ENCODE measurements around the gene NWD2. TPM values are rescaled to one million over a fixed set of nuclear protein-coding genes. Genes with fewer than 3 reads are reported as not detected.

Gene NWD2
- polyA plus RNA-seq, 1 donor from 2014 or later = 0.06 TPM

GRCh38 chr4:37478151-37478550, 233.6 kb downstream of the NWD2 start:
- no peak overlapping the region for H3K4me3 ChIP-seq (ENCODE audit: low read length)
- H3K27me3 ChIP-seq (ENCODE audit: insufficient read depth, low read depth, low read length) = no peaks in the 10 kb centered on the region
- no peak overlapping the region for H3K4me2 ChIP-seq (ENCODE audit: low read length)
- TF ChIP-seq TAF1 (IDR thresholded peaks at IDR 0.05; ENCODE audit: low read depth) = no peak
- no peak for TF ChIP-seq RAD21 (conservative IDR thresholded peaks at IDR 0.05)
- TF ChIP-seq POLR2AphosphoS5 (IDR thresholded peaks at IDR 0.05) = no peak
- no peak for TF ChIP-seq MXI1 (conservative IDR thresholded peaks at IDR 0.05; ENCODE audit: poor library complexity, severe bottlenecking)
- TF ChIP-seq REST (IDR thresholded peaks at IDR 0.05; ENCODE audit: borderline replicate concordance) = no peak
- no peak for TF ChIP-seq CTCF (IDR thresholded peaks at IDR 0.05; ENCODE audit: poor library complexity, severe bottlenecking)
- no peak for TF ChIP-seq SMC3 (conservative IDR thresholded peaks at IDR 0.05; ENCODE audit: poor library complexity)
- TF ChIP-seq EP300 (conservative IDR thresholded peaks at IDR 0.05; ENCODE audit: poor library complexity, severe bottlenecking) = no peak
- TF ChIP-seq EZH2 (IDR thresholded peaks at IDR 0.05; ENCODE audit: borderline replicate concordance, insufficient read depth, low read length, poor library complexity, severe bottlenecking) = no peak
- H3K9ac ChIP-seq (ENCODE audit: low read length) = no peak overlapping the region
- no peaks in the 10 kb centered on the region for H3K9me3 ChIP-seq (ENCODE audit: low read length)
- H3F3A ChIP-seq (ENCODE audit: insufficient read depth, low read length, poor library complexity, severe bottlenecking) = no peaks in the 10 kb centered on the region
- H3K9me2 ChIP-seq (ENCODE audit: insufficient read depth, low read length) = no peaks in the 10 kb centered on the region
- H3K36me3 ChIP-seq (ENCODE audit: insufficient read depth, low read length) = no peaks in the 10 kb centered on the region
- no peaks in the 10 kb centered on the region for H4K20me1 ChIP-seq (ENCODE audit: insufficient read depth)
- no peak overlapping the region for H3K27ac ChIP-seq (ENCODE audit: low read length)
- H3K79me2 ChIP-seq (replicated peaks; ENCODE audit: insufficient read depth, low read length) = no peaks in the 10 kb centered on the region
- H2AFZ ChIP-seq (ENCODE audit: low read depth, low read length) = no peak overlapping the region

- H3K9me3 ChIP-seq (ENCODE audit: low read length) = no peaks in the 10 kb centered on the region
- H3K4me2 ChIP-seq (ENCODE audit: low read length) = no peak overlapping the region
- TF ChIP-seq CTCF (IDR thresholded peaks at IDR 0.05; ENCODE audit: poor library complexity, severe bottlenecking) = no peak
- TF ChIP-seq POLR2AphosphoS5 (IDR thresholded peaks at IDR 0.05) = no peak
- TF ChIP-seq REST (IDR thresholded peaks at IDR 0.05; ENCODE audit: borderline replicate concordance) = no peak
- no peak for TF ChIP-seq TAF1 (IDR thresholded peaks at IDR 0.05; ENCODE audit: low read depth)
- TF ChIP-seq MXI1 (conservative IDR thresholded peaks at IDR 0.05; ENCODE audit: poor library complexity, severe bottlenecking) = no peak
- no peak for TF ChIP-seq SMC3 (conservative IDR thresholded peaks at IDR 0.05; ENCODE audit: poor library complexity)
- TF ChIP-seq EP300 (conservative IDR thresholded peaks at IDR 0.05; ENCODE audit: poor library complexity, severe bottlenecking) = no peak
- TF ChIP-seq RAD21 (conservative IDR thresholded peaks at IDR 0.05) = no peak
- no peak for TF ChIP-seq EZH2 (IDR thresholded peaks at IDR 0.05; ENCODE audit: borderline replicate concordance, insufficient read depth, low read length, poor library complexity, severe bottlenecking)
- no peaks in the 10 kb centered on the region for H3F3A ChIP-seq (ENCODE audit: insufficient read depth, low read length, poor library complexity, severe bottlenecking)
- no peaks in the 10 kb centered on the region for H4K20me1 ChIP-seq (ENCODE audit: insufficient read depth)
- H3K9me2 ChIP-seq (ENCODE audit: insufficient read depth, low read length) = no peaks in the 10 kb centered on the region
- H3K27me3 ChIP-seq (ENCODE audit: insufficient read depth, low read depth, low read length) = no peaks in the 10 kb centered on the region
- H3K36me3 ChIP-seq (ENCODE audit: insufficient read depth, low read length) = no peaks in the 10 kb centered on the region
- H3K9ac ChIP-seq (ENCODE audit: low read length) = no peak overlapping the region
- H3K4me3 ChIP-seq (ENCODE audit: low read length) = no peak overlapping the region
- no peaks in the 10 kb centered on the region for H3K79me2 ChIP-seq (replicated peaks; ENCODE audit: insufficient read depth, low read length)
- H3K27ac ChIP-seq (ENCODE audit: low read length) = no peak overlapping the region
- H2AFZ ChIP-seq (ENCODE audit: low read depth, low read length) = no peak overlapping the region
Measured at GRCh38 chr4:37480509-37480908, 236.0 kb downstream of the NWD2 start.
